Peyer's patch (tissue), 4 donors: ENCODE data around the gene SPRING1.

ENCODE experiments used
- CTCF ChIP-seq, 6 experiments: fragments of 450-650 bp in 4 of 6; fragments of 200-600 bp in 2 of 6; sonication (generic) in 1 of 6; IDR thresholded peaks; one replicate each; pipeline ENCODE4 v1.5.1; 2017 to 2019; ENCODE audit warnings: antibody characterized with exemption in 6 of 6, mild to moderate bottlenecking in 3 of 6, moderate library complexity in 1 of 6
- POLR2A ChIP-seq, 2 donors: fragments of 450-650 bp; IDR thresholded peaks; one replicate each; pipeline ENCODE4 v1.5.1; 2017; ENCODE audit warnings: antibody characterized with exemption in 2 of 2, mild to moderate bottlenecking in 2 of 2, moderate library complexity in 2 of 2

- TF ChIP-seq CTCF (IDR thresholded peaks at IDR 0.05) (no peak), POLR2A (IDR thresholded peaks at IDR 0.05) (no peak)
Observed at GRCh38 chr12:116744766-116745165, 6.9 kb upstream of the SPRING1 start.
